Transverse colon (tissue), 4 donors: ENCODE data around the gene TLDC2.

ENCODE experiments used
- EP300 ChIP-seq: sonication (generic); formaldehyde crosslinking; IDR thresholded peaks from one replicate; pipeline ENCODE4 v1.6.1; 2017; ENCODE audit warnings: antibody characterized with exemption, low read depth
- POLR2A ChIP-seq: fragments of 450-650 bp; IDR thresholded peaks from one replicate; pipeline ENCODE4 v1.6.1; 2016; ENCODE audit warnings: antibody characterized with exemption, mild to moderate bottlenecking, moderate library complexity
- POLR2AphosphoS5 ChIP-seq, 3 donors: sonication (generic); formaldehyde crosslinking; IDR thresholded peaks; one replicate each; pipeline ENCODE4 v1.6.1; 2016; ENCODE audit warnings: antibody characterized with exemption in 3 of 3
- TF ChIP-seq, protein P1 (sequence below), 5 experiments: fragments of 200-600 bp in 3 of 5; fragments of 450-650 bp in 2 of 5; sonication (generic) in 3 of 5; IDR thresholded peaks; 1 replicate in 2 of 5; 2 replicates in 3 of 5; pipeline ENCODE4 v1.5.1; 2016 to 2017; ENCODE audit warnings: antibody characterized with exemption in 5 of 5, inconsistent platforms in 3 of 5, mild to moderate bottlenecking in 2 of 5, moderate library complexity in 1 of 5

DNA sequence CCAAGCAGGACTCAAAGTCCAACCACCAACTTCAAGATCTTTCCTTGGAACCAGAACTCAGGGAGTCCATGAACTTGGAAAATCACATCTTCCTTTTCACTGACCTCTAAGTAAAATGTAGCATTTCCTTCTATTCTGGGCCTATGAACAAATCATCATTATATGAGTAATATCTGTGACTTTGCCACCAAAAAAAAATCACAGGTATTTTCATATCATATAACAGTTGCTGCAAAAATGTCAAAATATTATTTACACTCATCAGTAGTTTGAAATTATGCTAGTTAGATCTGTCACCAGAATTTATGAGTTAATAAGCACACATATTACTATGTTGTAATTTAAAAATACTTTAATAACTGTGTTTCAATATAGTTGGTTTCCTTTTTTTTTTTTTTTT is 27.3 kb upstream of the TLDC2 start:
- TF ChIP-seq, protein P1, sequence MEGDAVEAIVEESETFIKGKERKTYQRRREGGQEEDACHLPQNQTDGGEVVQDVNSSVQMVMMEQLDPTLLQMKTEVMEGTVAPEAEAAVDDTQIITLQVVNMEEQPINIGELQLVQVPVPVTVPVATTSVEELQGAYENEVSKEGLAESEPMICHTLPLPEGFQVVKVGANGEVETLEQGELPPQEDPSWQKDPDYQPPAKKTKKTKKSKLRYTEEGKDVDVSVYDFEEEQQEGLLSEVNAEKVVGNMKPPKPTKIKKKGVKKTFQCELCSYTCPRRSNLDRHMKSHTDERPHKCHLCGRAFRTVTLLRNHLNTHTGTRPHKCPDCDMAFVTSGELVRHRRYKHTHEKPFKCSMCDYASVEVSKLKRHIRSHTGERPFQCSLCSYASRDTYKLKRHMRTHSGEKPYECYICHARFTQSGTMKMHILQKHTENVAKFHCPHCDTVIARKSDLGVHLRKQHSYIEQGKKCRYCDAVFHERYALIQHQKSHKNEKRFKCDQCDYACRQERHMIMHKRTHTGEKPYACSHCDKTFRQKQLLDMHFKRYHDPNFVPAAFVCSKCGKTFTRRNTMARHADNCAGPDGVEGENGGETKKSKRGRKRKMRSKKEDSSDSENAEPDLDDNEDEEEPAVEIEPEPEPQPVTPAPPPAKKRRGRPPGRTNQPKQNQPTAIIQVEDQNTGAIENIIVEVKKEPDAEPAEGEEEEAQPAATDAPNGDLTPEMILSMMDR (IDR thresholded peaks at IDR 0.05) = no peak
- no peak for TF ChIP-seq POLR2A
- TF ChIP-seq EP300 = no peak
- no peak for TF ChIP-seq POLR2AphosphoS5 (IDR thresholded peaks at IDR 0.05)
